Heart left ventricle (tissue), 16 donors: ENCODE measurements around the gene SBK2. TPM values are rescaled to one million over a fixed set of nuclear protein-coding genes. Genes with fewer than 3 reads are reported as not detected.

Experiments
- ATAC-seq, 4 donors: fragments of 200-7000 bp; cut with Tn5 transposase; one replicate each; pipeline ENCODE4 v1.9.1; 2020 to 2022; ENCODE audit warnings: moderate library complexity in 4 of 4, mild to moderate bottlenecking in 3 of 4, moderate number of reproducible peaks in 1 of 4
- DNase-seq, 5 donors: peaks; one replicate each; pipeline ENCODE4 v3.0.0-alpha.2; 2020
- H3K27ac ChIP-seq, 12 donors: fragments of 200-600 bp; sonication (generic) in 4 of 12; one replicate each; pipeline versions ENCODE4 v1.5.0 to v1.8.0; 2016 to 2022; ENCODE audit warnings: mild to moderate bottlenecking in 2 of 12
- H3K27me3 ChIP-seq, 9 donors: fragments of 200-600 bp; sonication (generic) in 2 of 9; one replicate each; pipeline versions ENCODE4 v1.5.1 to v1.8.0; 2016 to 2022; ENCODE audit warnings: mild to moderate bottlenecking in 3 of 9
- H3K36me3 ChIP-seq, 9 donors: fragments of 200-600 bp; sonication (generic) in 2 of 9; one replicate each; pipeline versions ENCODE4 v1.5.0 to v1.8.0; 2018 to 2022; ENCODE audit warnings: mild to moderate bottlenecking in 2 of 9
- H3K4me1 ChIP-seq, 12 donors: fragments of 200-600 bp; sonication (generic) in 4 of 12; one replicate each; pipeline versions ENCODE4 v1.5.0 to v1.8.0; 2016 to 2022; ENCODE audit warnings: mild to moderate bottlenecking in 3 of 12
- H3K4me3 ChIP-seq, 12 donors: fragments of 200-600 bp; sonication (generic) in 4 of 12; one replicate each; pipeline versions ENCODE4 v1.5.0 to v1.8.0; 2017 to 2022; ENCODE audit warnings: mild to moderate bottlenecking in 9 of 12, moderate library complexity in 4 of 12
- H3K9me3 ChIP-seq, 12 donors: fragments of 200-600 bp; sonication (generic) in 4 of 12; one replicate each; pipeline versions ENCODE4 v1.5.0 to v1.8.0; 2016 to 2022; ENCODE audit warnings: mild to moderate bottlenecking in 1 of 12
- POLR2A ChIP-seq, 2 donors: fragments of 450-650 bp; IDR thresholded peaks; one replicate each; pipeline ENCODE4 v1.6.1; 2017; ENCODE audit warnings: antibody characterized with exemption in 2 of 2, mild to moderate bottlenecking in 2 of 2, moderate library complexity in 2 of 2
- WGBS, 4 donors: extraction: QIAGEN DNeasy Blood & Tissue Kit in 2 of 4; methylation state at CpG; one replicate each; pipeline versions ENCODE4 v1.1.5 to v1.1.7; 2013 to 2018; 5-methylcytosine and 5-hydroxymethylcytosine counted together
- intact Hi-C, 10 donors: fragments of 100-400 bp; cut with DNase I; formaldehyde crosslinking; loops; one replicate each; pipeline versions ENCODE4 v1.11.1 to v1.14.2; 2022
- polyA plus RNA-seq, 2 donors: library from polyadenylated mRNA; stranded (reverse); fragments of 200-250 nt; gene quantifications; one replicate each; pipeline ENCODE4 v1.2.3, GENCODE V29; 2013
- total RNA-seq, 9 donors: library from RNA; depleted of rRNA in 2 of 9; stranded (reverse); fragments of >200 nt in 2 of 9; fragmentation: NEBNext Ultra II Directional in 3 of 9; extraction: Animal tissue kit (Norgen Biotek cat#: 25700) in 3 of 9; gene quantifications; one replicate each; pipeline versions ENCODE4 v1.1.0 to v1.2.4, GENCODE V29; 2016 to 2023
- TF ChIP-seq, protein P1 (sequence below), 12 donors: fragments of 200-600 bp; sonication (generic) in 4 of 12; IDR thresholded peaks; one replicate each; pipeline versions ENCODE4 v1.5.0 to v1.8.0; 2018 to 2022; ENCODE audit warnings: antibody characterized with exemption in 12 of 12, mild to moderate bottlenecking in 5 of 12
- donor health status: ischemic (EF 13 %, LVEDD 7.1; RV severe dilation, severe dysfunction).
- donor health status: healthy with polysubstance abuse.
- donor health status: DM: no; HTN: yes; CAD: no.
- donor health status: DM: no; HTN: no; CAD: no.
- donor health status: ischemic (EF 25% LVEDD 6.9; RV normal size, moderate dysfunction).
- donor health status: ischemic (EF 25% LVEDD 5.7; RV mildly dilated, moderate dysfunction).
- donor health status: healthy.
- donor health status: DM: yes; HTN: yes; CAD: no.
- donor health status: ischemic (EF 35%, LVEDD 5.7; RV mildly dilated, moderate dysfunction).
- donor health status: nonischemic (EF 11% LVEDD 7.7; RV severe dilation, severe dysfunction).
- donor health status: DM: yes; HTN: yes; CAD: no.
- donor health status: PGD.
- donor health status: ischemic (EF 29% LVEDD 5.4; RV normal size, mild dysfunction).
- donor health status: nonischemic (EF 23%, LVEDD 6.1; RV moderate dilation, normal function).

SBK2 gene
- total and polyA plus RNA-seq, 11 donors: 0.68 to 12.6 (median 2.1) TPM

DNA sequence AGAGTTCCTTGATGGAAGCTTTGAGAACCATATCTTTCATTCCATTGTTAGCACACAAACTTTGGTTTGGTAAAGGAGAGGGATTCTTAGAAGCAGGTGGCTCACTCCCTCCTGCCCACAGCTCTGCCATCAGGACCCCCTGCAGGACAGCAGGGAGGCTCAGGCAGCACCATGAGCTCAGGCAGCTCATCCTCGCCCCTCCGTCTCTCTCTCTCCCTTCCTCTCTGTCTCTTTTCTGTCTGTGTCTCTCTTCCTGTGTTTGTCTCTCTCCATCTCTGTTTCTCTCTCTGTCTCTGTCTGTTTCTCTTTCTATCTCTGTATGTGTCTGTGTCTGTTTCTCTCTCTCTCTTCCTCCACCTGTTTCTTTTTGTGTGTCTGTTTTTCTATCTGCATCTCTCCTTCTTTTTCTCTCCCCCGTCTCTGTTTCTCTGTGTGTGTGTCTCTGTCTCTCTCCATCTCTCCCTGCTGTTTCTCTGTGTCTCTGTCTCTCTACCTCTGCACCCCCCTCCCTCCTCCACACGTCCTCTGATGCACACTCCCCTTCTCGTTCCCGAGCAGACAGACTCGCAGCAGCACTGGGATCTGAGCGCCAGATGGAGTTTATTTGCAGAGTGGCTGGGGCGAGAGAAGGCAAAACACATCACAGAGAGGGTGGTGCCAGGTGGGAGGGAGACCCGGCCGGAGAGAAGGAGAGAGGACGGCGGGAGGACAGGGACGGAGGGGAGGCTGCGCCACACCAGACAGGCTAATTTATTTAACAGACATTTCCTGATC lies 8.7 kb downstream of the SBK2 start:
- ATAC-seq: no peak
- Histone ChIP-seq H3K9me3 (no peaks in the 10 kb centered on the region), H3K36me3 (no peaks in the 10 kb centered on the region), H3K27ac (no peak overlapping the region), H3K27me3 (peaks cover 0 to 6% (median 0%) of the 10 kb centered on the region in 9 donors), H3K4me1 (peaks cover 0 to 14% (median 7%) of the 10 kb centered on the region in 12 donors), H3K4me3 (no peak overlapping the region)
- no peak for DNase-seq
- WGBS, 4 donors: 24 to 45% (median 28%) methylated on average over 15 of the region's 15 CpGs
- intact Hi-C loops: loop anchor here in 1 of 10 donors (5.0 kb wide), 1 partner anchor 34 kb away; no protein-coding TSS in a partner anchor
- no peak for TF ChIP-seq POLR2A (IDR thresholded peaks at IDR 0.05)
- TF ChIP-seq, protein P1, sequence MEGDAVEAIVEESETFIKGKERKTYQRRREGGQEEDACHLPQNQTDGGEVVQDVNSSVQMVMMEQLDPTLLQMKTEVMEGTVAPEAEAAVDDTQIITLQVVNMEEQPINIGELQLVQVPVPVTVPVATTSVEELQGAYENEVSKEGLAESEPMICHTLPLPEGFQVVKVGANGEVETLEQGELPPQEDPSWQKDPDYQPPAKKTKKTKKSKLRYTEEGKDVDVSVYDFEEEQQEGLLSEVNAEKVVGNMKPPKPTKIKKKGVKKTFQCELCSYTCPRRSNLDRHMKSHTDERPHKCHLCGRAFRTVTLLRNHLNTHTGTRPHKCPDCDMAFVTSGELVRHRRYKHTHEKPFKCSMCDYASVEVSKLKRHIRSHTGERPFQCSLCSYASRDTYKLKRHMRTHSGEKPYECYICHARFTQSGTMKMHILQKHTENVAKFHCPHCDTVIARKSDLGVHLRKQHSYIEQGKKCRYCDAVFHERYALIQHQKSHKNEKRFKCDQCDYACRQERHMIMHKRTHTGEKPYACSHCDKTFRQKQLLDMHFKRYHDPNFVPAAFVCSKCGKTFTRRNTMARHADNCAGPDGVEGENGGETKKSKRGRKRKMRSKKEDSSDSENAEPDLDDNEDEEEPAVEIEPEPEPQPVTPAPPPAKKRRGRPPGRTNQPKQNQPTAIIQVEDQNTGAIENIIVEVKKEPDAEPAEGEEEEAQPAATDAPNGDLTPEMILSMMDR (IDR thresholded peaks at IDR 0.05): no peak

DNA sequence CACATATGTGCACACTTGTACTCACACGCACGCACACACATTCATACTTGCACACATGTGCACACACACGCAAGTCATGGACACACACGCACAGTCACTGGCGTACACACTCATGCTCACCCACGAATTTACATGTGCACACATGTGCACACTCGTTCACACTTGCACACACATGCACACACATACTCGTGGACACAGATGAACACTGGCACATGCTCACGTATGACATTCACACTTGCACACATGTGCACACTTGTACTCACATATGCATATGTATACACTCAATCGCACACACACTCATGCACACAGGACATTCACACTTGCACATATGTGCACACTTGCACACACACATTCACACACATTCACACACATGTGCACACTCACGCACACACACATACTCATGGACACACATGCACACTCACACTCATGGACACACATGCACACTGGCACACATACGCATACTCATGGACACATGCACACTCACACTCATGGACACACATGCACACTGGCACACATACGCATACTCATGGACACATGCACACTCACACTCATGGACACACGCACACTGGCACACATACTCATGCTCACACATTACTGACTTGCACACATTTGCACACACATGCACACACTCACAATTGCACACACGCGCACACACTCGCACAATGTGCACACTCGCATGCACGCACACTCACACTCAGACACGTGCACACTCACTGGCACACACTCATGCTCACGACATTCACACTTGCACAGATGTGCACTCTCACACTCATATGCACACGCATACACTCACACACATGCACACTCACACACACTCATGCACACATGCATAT lies 9.5 kb downstream of the SBK2 start:
- Histone ChIP-seq H3K36me3 (no peaks in the 10 kb centered on the region), H3K4me1 (peaks cover 0 to 14% (median 7%) of the 10 kb centered on the region in 12 donors), H3K9me3 (no peaks in the 10 kb centered on the region), H3K27ac (no peak overlapping the region), H3K4me3 (no peak overlapping the region), H3K27me3 (peaks cover 0 to 6% (median 0%) of the 10 kb centered on the region in 9 donors)
- TF ChIP-seq POLR2A (IDR thresholded peaks at IDR 0.05): no peak
- TF ChIP-seq, protein P1 (IDR thresholded peaks at IDR 0.05): no peak
- intact Hi-C loops: loop anchor here in 1 of 10 donors (5.0 kb wide), 1 partner anchor 35 kb away; no protein-coding TSS in a partner anchor
- no peak for DNase-seq
- no peak for ATAC-seq
- 80 to 90% (median 81%) methylated on average over 22 of the region's 22 CpGs for WGBS, 4 donors

DNA sequence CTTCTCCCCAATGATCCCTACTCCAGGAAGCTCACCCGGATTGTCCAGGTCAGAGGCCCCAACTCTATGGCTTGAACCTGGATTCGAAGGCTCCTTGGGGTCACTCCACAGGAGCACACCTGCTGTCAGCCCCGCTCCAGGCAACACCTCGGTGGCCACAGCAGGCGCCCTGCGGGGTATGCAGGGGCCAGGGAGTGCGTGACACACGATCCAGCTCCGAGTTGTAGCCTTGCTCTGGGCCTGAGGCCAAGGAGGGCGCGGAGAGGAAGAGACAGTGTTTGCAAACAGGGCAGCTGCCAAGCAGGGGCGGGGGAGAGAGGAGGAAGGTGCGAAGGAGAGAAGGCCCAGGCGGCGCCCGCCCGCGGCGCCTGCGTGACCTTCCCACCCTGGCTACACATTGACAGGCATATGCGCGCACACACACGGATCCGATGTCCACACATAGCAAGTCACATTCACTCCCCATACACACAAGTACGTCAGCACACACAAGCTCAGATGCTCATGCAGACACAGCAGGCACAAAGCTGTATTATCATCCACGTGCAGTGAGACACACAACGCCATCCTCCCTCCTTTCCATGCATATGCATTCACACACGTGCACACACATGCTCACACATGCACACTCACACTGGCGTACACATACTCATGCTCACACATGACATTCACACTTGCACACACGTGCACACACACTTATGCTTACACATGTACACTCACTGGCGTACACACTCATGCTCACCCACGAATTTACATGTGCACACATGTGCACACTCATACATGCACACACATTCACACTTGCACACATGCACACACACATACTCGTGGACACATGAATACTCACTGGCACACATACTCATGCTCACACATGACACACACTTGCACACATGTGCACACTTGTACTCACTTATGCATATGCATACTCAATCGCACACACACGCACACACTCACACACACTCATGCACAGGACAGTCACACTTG lies 10.4 kb downstream of the SBK2 start:
- Histone ChIP-seq H3K27ac (peak overlapping the region in 10 of 12 donors; percentile 6 to 70 (median 42)), H3K4me1 (peaks cover 0 to 19% (median 10%) of the 10 kb centered on the region in 12 donors), H3K4me3 (peak overlapping the region in 1 of 12 donors; percentile 10), H3K36me3 (no peaks in the 10 kb centered on the region), H3K27me3 (peaks cover 0 to 6% (median 0%) of the 10 kb centered on the region in 9 donors), H3K9me3 (no peaks in the 10 kb centered on the region)
- DNase-seq (peak; percentile 63 to 89 (median 80)), ATAC-seq (peak; percentile 72 to 88 (median 82))
- TF ChIP-seq, protein P1 (IDR thresholded peaks at IDR 0.05): no peak
- intact Hi-C loops: loop anchor here in 1 of 10 donors (5.0 kb wide), 1 partner anchor 36 kb away; no protein-coding TSS in a partner anchor
- WGBS, 4 donors: 21 to 29% (median 24%) methylated on average over 28 to 35 of the region's 35 CpGs
